IMR-90 (cell line): ENCODE results near the gene WASHC4. TPM values are rescaled to one million over a fixed set of nuclear protein-coding genes. Genes with fewer than 3 reads are reported as not detected.

Experiments
- ATAC-seq: fragments of 200-7000 bp; cut with Tn5 transposase; 2 replicates; pipeline ENCODE4 v1.9.1; 2020; ENCODE audit warnings: low read depth, mild to moderate bottlenecking, moderate library complexity
- BruUV-seq: library from RNA; stranded (reverse); fragments of 400-500 nt; replicated peaks from 2 replicates; lab custom pipeline; 2021; lab: Mats Ljungman, UMichigan
- CTCF ChIA-PET: fragments of 300-600 bp; formaldehyde crosslinking; extraction: SDS; loops from one replicate; lab custom pipeline; 2021; ENCODE audit warnings: antibody characterized with exemption; lab: Yijun Ruan, JAX
- POLR2A ChIA-PET: fragments of 300-600 bp; sonication (Branson Sonifier 250); formaldehyde crosslinking; loops from one replicate; lab custom pipeline; 2022; ENCODE audit warnings: antibody characterized with exemption; ENCODE audit not compliant: unreplicated experiment; lab: Charles Lee
- DNase-seq: peaks from one replicate; pipeline ENCODE4 v3.0.0; 2013
- H2AFZ ChIP-seq: replicated peaks from 2 replicates; pipeline ENCODE3; 2013; ENCODE audit warnings: low read length, mild to moderate bottlenecking; ENCODE audit not compliant: poor library complexity
- H2AK5ac ChIP-seq: 2 replicates; pipeline ENCODE4 v1.6.1; 2013; ENCODE audit warnings: low read depth, low read length, inconsistent platforms
- H2AK9ac ChIP-seq: replicated peaks from 2 replicates; pipeline ENCODE3; 2013; ENCODE audit warnings: mild to moderate bottlenecking, low read depth, low read length, moderate library complexity; ENCODE audit not compliant: poor library complexity
- H2BK120ac ChIP-seq: 2 replicates; pipeline ENCODE4 v1.6.1; 2013; ENCODE audit warnings: low read depth, low read length, inconsistent platforms
- H2BK15ac ChIP-seq: 3 replicates; pipeline ENCODE4 v1.6.1; 2013; ENCODE audit warnings: low read depth, low read length, inconsistent platforms
- H2BK20ac ChIP-seq: 2 replicates; pipeline ENCODE4 v1.6.1; 2013; ENCODE audit warnings: low read depth, mild to moderate bottlenecking, inconsistent platforms, low read length, moderate library complexity
- H2BK5ac ChIP-seq: 2 replicates; pipeline ENCODE4 v1.6.1; 2013; ENCODE audit warnings: mild to moderate bottlenecking, low read depth, low read length, inconsistent platforms; ENCODE audit not compliant: poor library complexity, severe bottlenecking
- H3K14ac ChIP-seq: replicated peaks from 2 replicates; pipeline ENCODE4 v1.6.1; 2013; ENCODE audit warnings: low read depth, low read length, inconsistent platforms
- H3K18ac ChIP-seq: 2 replicates; pipeline ENCODE4 v1.6.1; 2013; ENCODE audit warnings: low read depth, low read length, control low read depth
- H3K23ac ChIP-seq: 2 replicates; pipeline ENCODE4 v1.6.1; 2013; ENCODE audit warnings: low read depth, low read length, inconsistent platforms
- H3K27ac ChIP-seq: 2 replicates; pipeline ENCODE4 v1.5.1; 2013; ENCODE audit warnings: mild to moderate bottlenecking, control low read depth, low read length; ENCODE audit not compliant: insufficient read depth
- H3K27me3 ChIP-seq: 2 replicates; pipeline ENCODE4 v1.6.1; 2013; ENCODE audit warnings: low read length; ENCODE audit not compliant: control insufficient read depth, insufficient read depth
- H3K36me3 ChIP-seq: 2 replicates; pipeline ENCODE4 v1.6.1; 2013; ENCODE audit warnings: low read length, mixed read lengths; ENCODE audit not compliant: control insufficient read depth, insufficient read depth
- H3K4ac ChIP-seq: 2 replicates; pipeline ENCODE4 v1.6.1; 2013; ENCODE audit warnings: low read depth, low read length, inconsistent platforms
- H3K4me1 ChIP-seq: 2 replicates; pipeline ENCODE4 v1.6.1; 2013; ENCODE audit warnings: low read length, mixed read lengths; ENCODE audit not compliant: control insufficient read depth, insufficient read depth
- H3K4me2 ChIP-seq: 2 replicates; pipeline ENCODE4 v1.6.1; 2013; ENCODE audit warnings: low read depth, mild to moderate bottlenecking, control low read depth, low read length, moderate library complexity
- H3K4me3 ChIP-seq: 2 replicates; pipeline ENCODE4 v1.5.1; 2013; ENCODE audit warnings: low read depth, mild to moderate bottlenecking, control low read depth, low read length, moderate library complexity; ENCODE audit not compliant: insufficient read depth
- H3K56ac ChIP-seq: 2 replicates; pipeline ENCODE4 v1.6.1; 2013; ENCODE audit warnings: low read length, inconsistent platforms; ENCODE audit not compliant: insufficient read depth; ENCODE audit errors: extremely low read depth
- H3K79me1 ChIP-seq, 2 experiments: 2 replicates each; pipeline ENCODE4 v1.6.1; 2013; ENCODE audit warnings: low read length in 2 of 2, inconsistent platforms in 1 of 2, low read depth in 1 of 2
- H3K9ac ChIP-seq: 2 replicates; pipeline ENCODE4 v1.6.1; 2013; ENCODE audit warnings: low read depth, low read length, control low read depth
- H3K9me1 ChIP-seq: 2 replicates; pipeline ENCODE4 v1.6.1; 2013; ENCODE audit warnings: low read length, inconsistent platforms; ENCODE audit not compliant: insufficient read depth
- H3K9me3 ChIP-seq: 2 replicates; pipeline ENCODE4 v1.6.1; 2013; ENCODE audit warnings: low read length; ENCODE audit not compliant: control insufficient read depth, insufficient read depth
- H4K20me1 ChIP-seq: 2 replicates; pipeline ENCODE4 v1.6.1; 2013; ENCODE audit warnings: low read length, inconsistent platforms; ENCODE audit not compliant: insufficient read depth
- H4K5ac ChIP-seq: 2 replicates; pipeline ENCODE4 v1.6.1; 2013; ENCODE audit warnings: mild to moderate bottlenecking, low read depth, low read length, control low read depth
- H4K8ac ChIP-seq, 2 experiments: 2 replicates each; pipeline ENCODE4 v1.6.1; 2013; ENCODE audit warnings: low read depth in 2 of 2, low read length in 2 of 2, control low read depth in 1 of 2, inconsistent platforms in 1 of 2
- H4K91ac ChIP-seq: 2 replicates; pipeline ENCODE4 v1.6.1; 2013; ENCODE audit warnings: low read depth, low read length, inconsistent platforms; ENCODE audit not compliant: insufficient read depth
- BHLHE40 ChIP-seq: fragments of 150-350 bp; IDR thresholded peaks from 2 replicates; pipeline ENCODE4 v1.6.1; 2016; ENCODE audit warnings: mild to moderate bottlenecking, low read depth, low read length
- CEBPB ChIP-seq: IDR thresholded peaks from 2 replicates; pipeline ENCODE4 v1.6.1; 2012; ENCODE audit warnings: low read depth, low read length, improper control_type of control experiment
- CHD1 ChIP-seq: IDR thresholded peaks from 2 replicates; pipeline ENCODE4 v1.6.1; 2012; ENCODE audit warnings: low read depth, low read length, improper control_type of control experiment
- ELK1 ChIP-seq: fragments of 150-350 bp; IDR thresholded peaks from 2 replicates; pipeline ENCODE4 v1.6.1; 2016; ENCODE audit warnings: low read depth, mild to moderate bottlenecking, low read length, moderate library complexity, borderline replicate concordance
- FOS ChIP-seq: fragments of 150-350 bp; IDR thresholded peaks from 2 replicates; pipeline ENCODE4 v1.6.1; 2016; ENCODE audit warnings: low read depth, low read length
- MAFK ChIP-seq: IDR thresholded peaks from 2 replicates; pipeline ENCODE4 v1.6.1; 2012; ENCODE audit warnings: low read depth, low read length, improper control_type of control experiment
- MXI1 ChIP-seq: IDR thresholded peaks from 2 replicates; pipeline ENCODE4 v1.6.1; 2012; ENCODE audit warnings: low read depth, mild to moderate bottlenecking, low read length, moderate library complexity, borderline replicate concordance
- NFE2L2 ChIP-seq: fragments of 150-350 bp; IDR thresholded peaks from 2 replicates; pipeline ENCODE4 v1.6.1; 2016; ENCODE audit warnings: low read depth, mild to moderate bottlenecking, low read length
- RAD21 ChIP-seq: IDR thresholded peaks from 2 replicates; pipeline ENCODE4 v1.6.1; 2012; ENCODE audit warnings: low read length, improper control_type of control experiment
- RCOR1 ChIP-seq: IDR thresholded peaks from 2 replicates; pipeline ENCODE4 v1.6.1; 2012; ENCODE audit warnings: mild to moderate bottlenecking, low read length, improper control_type of control experiment; ENCODE audit not compliant: insufficient replicate concordance
- RFX5 ChIP-seq: IDR thresholded peaks from 2 replicates; pipeline ENCODE4 v1.8.0; 2012; ENCODE audit warnings: low read depth, mild to moderate bottlenecking, low read length, moderate library complexity
- SMC3 ChIP-seq: fragments of 150-350 bp; IDR thresholded peaks from 2 replicates; pipeline ENCODE4 v1.6.1; 2016; ENCODE audit warnings: low read depth, mild to moderate bottlenecking, antibody characterized with exemption, low read length, moderate library complexity
- dilution Hi-C: fragments of 300-500 bp; cut with HindIII; formaldehyde crosslinking; loops from one replicate; pipeline ENCODE4 v1.14.3; 2018; ENCODE audit warnings: low sequenced_read_pairs; ENCODE audit not compliant: unreplicated experiment
- in situ Hi-C: fragments of 300-500 bp; cut with MboI; formaldehyde crosslinking; loops from 3 replicates; pipeline ENCODE4 v1.14.3; 2019; ENCODE audit warnings: low sequenced_read_pairs, inconsistent platforms, mixed read lengths
- intact Hi-C: fragments of 100-400 bp; cut with micrococcal nuclease; formaldehyde crosslinking; loops from 2 replicates; pipeline ENCODE4 v1.10.0; 2022
- polyA plus RNA-seq, 3 experiments: library from polyadenylated mRNA; depleted of rRNA; stranded (reverse); fragments of >200 nt; gene quantifications; 2 replicates each; pipeline ENCODE4 v1.2.3, GENCODE V29; 2012; ENCODE audit warnings: low replicate concordance in 1 of 3
- total RNA-seq: library from RNA; depleted of rRNA; stranded (reverse); fragments of >200 nt; gene quantifications from 2 replicates; pipeline ENCODE4 v1.2.3, GENCODE V29; 2012
- TF ChIP-seq, protein P1 (sequence below): fragments of 150-350 bp; IDR thresholded peaks from 2 replicates; pipeline ENCODE4 v1.6.1; 2017; ENCODE audit warnings: mild to moderate bottlenecking, antibody characterized with exemption, low read length, low read depth

The WASHC4 gene
- total and polyA plus RNA-seq, 2 of the 4 experiments (the other 2 are of a cell fraction): 16.4 to 47.0 TPM

DNA sequence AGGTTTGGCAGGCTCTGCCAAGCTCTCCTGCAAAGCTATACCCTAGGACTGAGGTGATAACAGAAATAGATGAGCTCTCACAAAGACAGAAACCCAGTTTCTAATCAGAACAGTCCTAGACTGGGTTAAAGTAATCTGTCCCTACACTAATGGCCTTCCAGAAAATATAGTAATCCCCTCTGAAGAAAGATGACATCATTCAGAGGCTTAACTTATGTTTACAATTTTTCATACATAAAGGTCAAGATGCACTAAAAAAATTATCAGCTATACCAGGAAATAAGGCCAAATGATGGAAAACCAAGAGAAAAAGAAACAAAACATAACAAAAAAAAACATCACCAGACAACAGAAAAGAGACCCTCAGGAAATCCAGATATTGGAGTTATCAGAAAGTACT, 4.9 kb upstream of the WASHC4 start:
- Histone ChIP-seq H3K36me3 (no peaks in the 10 kb centered on the region), H2BK20ac (no peak overlapping the region), H3K9me3 (no peaks in the 10 kb centered on the region), H3K4me3 (no peak overlapping the region), H2BK5ac (no peak overlapping the region), H3K56ac (no peak overlapping the region), H4K91ac (no peak overlapping the region), H2AK9ac (no peak overlapping the region), H3K27me3 (no peaks in the 10 kb centered on the region), H3K27ac (no peak overlapping the region), H3K4ac (no peak overlapping the region), H2BK15ac (no peak overlapping the region), H3K4me1 (peaks cover 2% of the 10 kb centered on the region; the same call in 1 of the 2 replicates), H3K18ac (no peak overlapping the region), H2BK120ac (no peak overlapping the region), H3K79me1 (no peaks in the 10 kb centered on the region; a peak in 1 of 4 replicates), H3K14ac (no peak overlapping the region), H2AFZ (no peak overlapping the region), H2AK5ac (no peak overlapping the region), H4K20me1 (peaks cover under 1% of the 10 kb centered on the region; the same call in 1 of the 2 replicates), H4K5ac (no peak overlapping the region), H3K9ac (no peak overlapping the region), H3K4me2 (no peak overlapping the region), H4K8ac (no peak overlapping the region), H3K9me1 (no peaks in the 10 kb centered on the region), H3K23ac (no peak overlapping the region)
- ATAC-seq: no peak
- DNase-seq: no peak
- no TSS peak for BruUV-seq
- dilution Hi-C loops (no loop called here), in situ Hi-C loops (no loop called here), intact Hi-C loops (loop anchor here (10.0 kb wide), 1 partner anchor 718 kb away; no protein-coding TSS in a partner anchor)
- ChIA-PET CTCF (interaction anchor here (0.6 to 0.7 kb wide), 2 partner anchors 860 to 936 kb away, joined by 3 to 6 read pairs; no protein-coding TSS in a partner anchor), POLR2A (no interaction called here)
- TF ChIP-seq RCOR1 (no peak), BHLHE40 (no peak), SMC3 (no peak), RFX5 (no peak), MXI1 (no peak), CEBPB (no peak), MAFK (no peak), ELK1 (no peak), RAD21 (no peak), CHD1 (no peak), NFE2L2 (no peak), FOS (no peak)
- TF ChIP-seq, protein P1, sequence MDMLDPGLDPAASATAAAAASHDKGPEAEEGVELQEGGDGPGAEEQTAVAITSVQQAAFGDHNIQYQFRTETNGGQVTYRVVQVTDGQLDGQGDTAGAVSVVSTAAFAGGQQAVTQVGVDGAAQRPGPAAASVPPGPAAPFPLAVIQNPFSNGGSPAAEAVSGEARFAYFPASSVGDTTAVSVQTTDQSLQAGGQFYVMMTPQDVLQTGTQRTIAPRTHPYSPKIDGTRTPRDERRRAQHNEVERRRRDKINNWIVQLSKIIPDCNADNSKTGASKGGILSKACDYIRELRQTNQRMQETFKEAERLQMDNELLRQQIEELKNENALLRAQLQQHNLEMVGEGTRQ: no peak
